SU-DHL-6 (cell line): ENCODE measurements around the gene DUS4L.

Experiments used
- H2AFZ ChIP-seq: fragments of 200-600 bp; sonication (generic); 2 replicates; pipeline ENCODE4 v1.6.1; 2014; ENCODE audit warnings: low read depth, mild to moderate bottlenecking, moderate library complexity, mixed read lengths, antibody characterized with exemption, low read length; ENCODE audit not compliant: severe bottlenecking
- H3F3A ChIP-seq: fragments of 200-600 bp; shearing (Covaris generic); 2 replicates; pipeline ENCODE4 v1.6.0; 2016; ENCODE audit warnings: antibody characterized with exemption, mild to moderate bottlenecking; ENCODE audit not compliant: insufficient read depth
- H3K27ac ChIP-seq: fragments of 200-600 bp; sonication (generic); 2 replicates; pipeline ENCODE4 v1.5.1; 2016; ENCODE audit warnings: low read depth, mild to moderate bottlenecking, low read length, moderate library complexity, mixed read lengths
- H3K27me3 ChIP-seq: fragments of 200-600 bp; sonication (generic), shearing (Covaris generic); 2 replicates; pipeline ENCODE4 v1.6.0; 2014; ENCODE audit warnings: mild to moderate bottlenecking, low read length
- H3K36me3 ChIP-seq: fragments of 200-600 bp; sonication (generic); 2 replicates; pipeline ENCODE4 v1.6.1; 2014; ENCODE audit warnings: mild to moderate bottlenecking, low read length, mixed read lengths
- H3K4me2 ChIP-seq: fragments of 300-600, 200-600 bp; shearing (Covaris generic), sonication (generic); 2 replicates; pipeline ENCODE4 v1.6.0; 2014; ENCODE audit warnings: low read length, low read depth, mild to moderate bottlenecking; ENCODE audit not compliant: poor library complexity, severe bottlenecking
- H3K4me3 ChIP-seq: fragments of 200-600 bp; sonication (generic); 2 replicates; pipeline ENCODE4 v1.5.1; 2014; ENCODE audit warnings: antibody characterized with exemption, low read length, mild to moderate bottlenecking, mixed read lengths; ENCODE audit not compliant: insufficient read depth, poor library complexity, severe bottlenecking
- H3K79me2 ChIP-seq: fragments of 200-600 bp; sonication (generic); 2 replicates; pipeline ENCODE4 v1.6.1; 2014; ENCODE audit warnings: mild to moderate bottlenecking, low read length, moderate library complexity; ENCODE audit not compliant: insufficient read depth
- H3K9ac ChIP-seq: fragments of 200-600 bp; sonication (generic); 2 replicates; pipeline ENCODE4 v1.7.0; 2014; ENCODE audit warnings: mild to moderate bottlenecking, low read length
- H3K9me2 ChIP-seq: fragments of 200-600 bp; sonication (generic); replicated peaks from 2 replicates; pipeline ENCODE4 v1.6.1; 2014; ENCODE audit warnings: low read length; ENCODE audit not compliant: insufficient read depth
- H3K9me3 ChIP-seq: fragments of 200-600 bp; sonication (generic); 2 replicates; pipeline ENCODE4 v1.6.1; 2014; ENCODE audit warnings: low read length, mixed read lengths; ENCODE audit not compliant: insufficient read depth
- H4K20me1 ChIP-seq: fragments of 200-600 bp; sonication (generic); 2 replicates; pipeline ENCODE4 v1.6.1; 2014; ENCODE audit warnings: low read depth, mild to moderate bottlenecking, antibody characterized with exemption, low read length, moderate library complexity, mixed read lengths
- CTCF ChIP-seq: fragments of 200-600 bp; sonication (generic); IDR thresholded peaks from one replicate; pipeline ENCODE4 v1.5.1; 2017; ENCODE audit warnings: antibody characterized with exemption, mild to moderate bottlenecking, low read length, moderate library complexity; ENCODE audit not compliant: insufficient read depth, poor library complexity, severe bottlenecking
- EZH2phosphoT487 ChIP-seq: fragments of 200-600 bp; sonication (generic), shearing (Covaris generic); conservative IDR thresholded peaks from 2 replicates; pipeline ENCODE4 v1.6.1; 2018; ENCODE audit warnings: mild to moderate bottlenecking, antibody characterized with exemption, low read length, moderate library complexity, mixed read lengths

DUS4L gene

GRCh38 chr7:107560898-107561516 lies 2.8 kb upstream of the DUS4L start:
- H3K36me3 ChIP-seq, result peaks cover 6% of the 10 kb centered on the region; the same call in 1 of the 2 replicates
- no peak overlapping the region for H2AFZ ChIP-seq
- no peaks in the 10 kb centered on the region for H3F3A ChIP-seq
- no peaks in the 10 kb centered on the region for H4K20me1 ChIP-seq
- H3K9me3 ChIP-seq, result no peaks in the 10 kb centered on the region
- H3K4me2 ChIP-seq, result peak overlapping the region; percentile 33
- TF ChIP-seq CTCF (no peak), EZH2phosphoT487 (no peak)
- no peaks in the 10 kb centered on the region for H3K27me3 ChIP-seq
- no peak overlapping the region for H3K9ac ChIP-seq
- no peaks in the 10 kb centered on the region for H3K9me2 ChIP-seq
- no peak overlapping the region for H3K4me3 ChIP-seq
- H3K79me2 ChIP-seq, result peaks cover 43% of the 10 kb centered on the region
- no peak overlapping the region for H3K27ac ChIP-seq

GRCh38 chr7:107563081-107563774 lies 543 bp upstream of the DUS4L start:
- no peaks in the 10 kb centered on the region for H3K9me2 ChIP-seq
- TF ChIP-seq EZH2phosphoT487, result no peak
- TF ChIP-seq CTCF, result no peak
- 0 out of 2 replicates have a peak, but pooled peaks cover 4% of the 10 kb centered on the region for H3K36me3 ChIP-seq
- H3K4me3 ChIP-seq, result peak overlapping the region; percentile 78
- no peaks in the 10 kb centered on the region for H3K9me3 ChIP-seq
- H3K9ac ChIP-seq, result peak overlapping the region; percentile 81
- no peaks in the 10 kb centered on the region for H3F3A ChIP-seq
- H3K4me2 ChIP-seq, result peak overlapping the region; percentile 77
- H3K27ac ChIP-seq, result no peak overlapping the region
- H2AFZ ChIP-seq, result peak overlapping the region; percentile 76
- H4K20me1 ChIP-seq, result no peaks in the 10 kb centered on the region
- H3K79me2 ChIP-seq, result peaks cover 43% of the 10 kb centered on the region
- H3K27me3 ChIP-seq, result no peaks in the 10 kb centered on the region

- H3K9me2 ChIP-seq, result no peaks in the 10 kb centered on the region
- peak overlapping the region; percentile 75 for H3K4me2 ChIP-seq
- peaks cover 35% of the 10 kb centered on the region for H3K79me2 ChIP-seq
- H2AFZ ChIP-seq, result peak overlapping the region; percentile 78
- TF ChIP-seq EZH2phosphoT487 (no peak), CTCF (no peak)
- H3K27me3 ChIP-seq, result no peaks in the 10 kb centered on the region
- H3F3A ChIP-seq, result no peaks in the 10 kb centered on the region
- peak overlapping the region; percentile 78 for H3K4me3 ChIP-seq
- no peaks in the 10 kb centered on the region for H4K20me1 ChIP-seq
- H3K36me3 ChIP-seq, result 0 out of 2 replicates have a peak, but pooled peaks cover 4% of the 10 kb centered on the region
- peak overlapping the region; percentile 81 for H3K9ac ChIP-seq
- H3K9me3 ChIP-seq, result no peaks in the 10 kb centered on the region
- no peak overlapping the region; the same call in 1 of the 2 replicates for H3K27ac ChIP-seq
These were observed 955 bp downstream of the DUS4L start for GRCh38 chr7:107564553-107565298.
